ENCODE measurements around the gene DCST2. TPM values are rescaled to one million over a fixed set of nuclear protein-coding genes. Genes with fewer than 3 reads are reported as not detected.

DCST2 gene
- total and polyA plus RNA-seq, 7 donors = 0.27 to 2.0 (median 0.43) TPM; not detected in 3

DNA sequence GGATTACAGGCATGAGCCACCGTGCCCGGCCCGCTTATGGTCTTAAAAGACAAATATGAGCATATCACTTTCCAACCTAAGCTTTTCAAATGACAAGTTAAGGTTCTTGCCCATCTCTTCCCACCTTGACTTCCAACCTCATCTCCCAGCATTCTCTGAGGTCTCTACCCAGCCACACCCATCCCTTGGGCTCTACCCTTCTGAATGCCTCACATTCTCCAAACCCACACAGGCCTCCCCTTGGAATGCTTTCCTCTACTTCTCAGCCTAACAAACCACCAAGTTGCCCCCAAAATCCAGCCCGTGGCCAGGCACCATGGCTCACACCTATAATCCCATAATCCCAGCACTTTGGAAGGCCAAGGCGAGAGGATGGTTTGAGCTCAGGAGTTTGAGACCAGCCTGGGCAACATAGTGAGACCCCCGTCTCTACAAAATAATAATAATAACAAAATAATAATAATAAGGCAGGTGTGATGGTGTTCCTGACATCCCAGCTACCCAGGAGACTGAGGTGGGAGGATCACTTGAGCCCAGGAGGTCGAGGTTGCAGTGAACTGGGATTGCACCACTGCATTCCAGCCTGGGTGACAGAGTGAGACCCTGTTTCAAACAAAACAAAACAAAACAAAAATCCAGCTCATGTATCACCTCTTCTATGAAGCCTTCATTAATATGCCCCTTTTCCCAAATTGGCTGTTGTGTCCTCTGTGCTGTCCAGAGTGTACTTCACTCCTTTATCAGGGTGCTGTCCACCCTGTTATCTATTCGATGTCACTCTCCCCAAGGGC is 11.2 kb downstream of the DCST2 start:
- 84 to 86% methylated on average over 8 of the region's 8 CpGs for WGBS, 2 donors
- Histone ChIP-seq H3K9me3 (no peaks in the 10 kb centered on the region), H3K4me1 (peaks cover 0 to 12% (median 10%) of the 10 kb centered on the region in 4 donors), H3K36me3 (no peaks in the 10 kb centered on the region), H3K27ac (no peak overlapping the region), H3K4me3 (no peak overlapping the region), H3K27me3 (no peaks in the 10 kb centered on the region)
- TF ChIP-seq POLR2AphosphoS5 (IDR thresholded peaks at IDR 0.05) (no peak), POLR2A (IDR thresholded peaks at IDR 0.05) (no peak), EP300 (IDR thresholded peaks at IDR 0.05) (no peak)
- TF ChIP-seq, protein P1, sequence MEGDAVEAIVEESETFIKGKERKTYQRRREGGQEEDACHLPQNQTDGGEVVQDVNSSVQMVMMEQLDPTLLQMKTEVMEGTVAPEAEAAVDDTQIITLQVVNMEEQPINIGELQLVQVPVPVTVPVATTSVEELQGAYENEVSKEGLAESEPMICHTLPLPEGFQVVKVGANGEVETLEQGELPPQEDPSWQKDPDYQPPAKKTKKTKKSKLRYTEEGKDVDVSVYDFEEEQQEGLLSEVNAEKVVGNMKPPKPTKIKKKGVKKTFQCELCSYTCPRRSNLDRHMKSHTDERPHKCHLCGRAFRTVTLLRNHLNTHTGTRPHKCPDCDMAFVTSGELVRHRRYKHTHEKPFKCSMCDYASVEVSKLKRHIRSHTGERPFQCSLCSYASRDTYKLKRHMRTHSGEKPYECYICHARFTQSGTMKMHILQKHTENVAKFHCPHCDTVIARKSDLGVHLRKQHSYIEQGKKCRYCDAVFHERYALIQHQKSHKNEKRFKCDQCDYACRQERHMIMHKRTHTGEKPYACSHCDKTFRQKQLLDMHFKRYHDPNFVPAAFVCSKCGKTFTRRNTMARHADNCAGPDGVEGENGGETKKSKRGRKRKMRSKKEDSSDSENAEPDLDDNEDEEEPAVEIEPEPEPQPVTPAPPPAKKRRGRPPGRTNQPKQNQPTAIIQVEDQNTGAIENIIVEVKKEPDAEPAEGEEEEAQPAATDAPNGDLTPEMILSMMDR (IDR thresholded peaks at IDR 0.05) = no peak
- intact Hi-C loops (cut with DNase I) = no loop called here
- DNase-seq = no peak

- intact Hi-C loops (cut with DNase I) = no loop called here
- Histone ChIP-seq H3K27me3 (no peaks in the 10 kb centered on the region), H3K27ac (no peak overlapping the region), H3K36me3 (peaks cover 0 to 21% (median 7%) of the 10 kb centered on the region in 4 donors), H3K4me1 (peaks cover 0 to 24% (median 20%) of the 10 kb centered on the region in 4 donors), H3K4me3 (no peak overlapping the region), H3K9me3 (no peaks in the 10 kb centered on the region)
- WGBS, 2 donors = 73 to 78% methylated on average over 11 of the region's 11 CpGs
- DNase-seq = peak; percentile 51
- TF ChIP-seq, protein P1 (IDR thresholded peaks at IDR 0.05) = no peak
Observed at GRCh38 chr1:155019377-155020245, 14.0 kb downstream of the DCST2 start.

DNA sequence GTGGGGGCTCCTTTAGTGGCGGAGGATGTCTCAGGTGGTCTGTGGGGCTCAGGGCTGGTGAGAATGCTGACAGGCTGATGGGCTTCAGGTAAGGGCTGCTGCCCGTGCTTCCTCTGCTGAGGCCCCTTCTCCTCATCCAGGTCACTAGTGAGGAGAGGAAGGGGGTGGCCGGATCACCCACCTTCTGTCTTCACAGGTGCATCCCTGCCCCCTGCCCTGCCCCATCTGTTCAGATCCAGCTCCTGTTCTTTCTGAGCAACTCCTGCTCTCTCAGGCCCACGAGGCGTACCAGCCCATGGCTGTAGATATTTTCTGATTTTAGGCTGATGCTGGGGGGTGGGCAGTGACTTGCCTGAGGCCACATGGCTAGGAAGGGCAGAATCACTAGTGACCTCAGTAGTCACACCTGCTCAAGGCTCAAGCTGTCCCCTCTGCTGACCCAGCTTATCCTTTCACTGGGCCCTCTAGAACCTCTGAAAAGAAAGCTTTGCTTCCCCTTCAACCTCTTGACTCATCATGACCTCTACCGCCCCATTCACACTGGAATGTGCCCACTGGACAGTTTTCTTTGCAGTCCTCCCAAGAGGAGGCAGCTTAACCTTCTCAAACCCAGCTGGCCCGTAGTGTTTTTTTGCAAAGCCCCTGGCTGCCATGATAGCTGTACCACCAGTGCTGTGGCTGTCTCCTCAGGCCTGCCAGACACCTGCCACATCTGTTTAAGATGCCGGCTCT is 14.8 kb downstream of the DCST2 start:
- peak; percentile 63 for DNase-seq
- no peaks in the 10 kb centered on the region for H3K27me3 ChIP-seq
- no peaks in the 10 kb centered on the region for H3K9me3 ChIP-seq
- intact Hi-C loops (cut with DNase I) = no loop called here
- H3K4me1 ChIP-seq = peaks cover 0 to 24% (median 20%) of the 10 kb centered on the region in 4 donors
- WGBS, 2 donors = 89 to 90% methylated on average over 8 of the region's 8 CpGs
- peak overlapping the region in 1 of 4 donors; percentile 88 for H3K27ac ChIP-seq
- H3K36me3 ChIP-seq = peaks cover 0 to 28% (median 9%) of the 10 kb centered on the region in 4 donors
- TF ChIP-seq EP300 (IDR thresholded peaks at IDR 0.05) = no peak
- TF ChIP-seq, protein P1 (IDR thresholded peaks at IDR 0.05) = no peak
- no peak for TF ChIP-seq POLR2AphosphoS5 (IDR thresholded peaks at IDR 0.05)
- no peak for TF ChIP-seq POLR2A (IDR thresholded peaks at IDR 0.05)
- H3K4me3 ChIP-seq = no peak overlapping the region

- TF ChIP-seq, protein P1 (IDR thresholded peaks at IDR 0.05) = no peak
- TF ChIP-seq POLR2A (IDR thresholded peaks at IDR 0.05) = no peak
- no peak for TF ChIP-seq POLR2AphosphoS5 (IDR thresholded peaks at IDR 0.05)
- Histone ChIP-seq H3K36me3 (peaks cover 0 to 28% (median 9%) of the 10 kb centered on the region in 4 donors), H3K27me3 (no peaks in the 10 kb centered on the region), H3K9me3 (no peaks in the 10 kb centered on the region), H3K4me3 (peak overlapping the region; percentile 40 to 58 (median 53)), H3K4me1 (peaks cover 0 to 29% (median 22%) of the 10 kb centered on the region in 4 donors), H3K27ac (peak overlapping the region; percentile 88 to 92 (median 90))
- peak; percentile 69 for DNase-seq
- WGBS, 2 donors = 35 to 48% methylated on average over 6 of the region's 6 CpGs
- intact Hi-C loops (cut with DNase I) = loop anchor here (1.0 kb wide), 2 partner anchors 43 to 57 kb away; partner anchors contain the start of gene PYGO2
Observed at GRCh38 chr1:155017946-155018316, 15.7 kb downstream of the DCST2 start.

All from sigmoid colon (tissue), 7 donors.